Epithelial cell of esophagus (primary cell): ENCODE measurements around the gene TAF11.

Source experiments
- DNase-seq: peaks from one replicate; pipeline ENCODE4 v3.0.0; 2010; ENCODE audit warnings: low read depth
- H3K4me3 ChIP-seq: 2 replicates; pipeline ENCODE4 v1.5.1; 2011; ENCODE audit warnings: mild to moderate bottlenecking, low read length, control low read depth
- CTCF ChIP-seq: IDR thresholded peaks from 2 replicates; pipeline ENCODE4 v1.5.1; 2011; ENCODE audit warnings: low read depth, mild to moderate bottlenecking, low read length, control low read depth, inconsistent platforms; ENCODE audit not compliant: insufficient read depth; ENCODE audit errors: missing control alignments

The TAF11 gene

GRCh38 chr6:34916348-34916967, 28.6 kb upstream of the TAF11 start:
- no peak overlapping the region for H3K4me3 ChIP-seq
- no peak for TF ChIP-seq CTCF
- no peak for DNase-seq

- H3K4me3 ChIP-seq: no peak overlapping the region
- TF ChIP-seq CTCF: no peak
- DNase-seq: no peak
Observed at GRCh38 chr6:34914358-34914757, 26.5 kb upstream of the TAF11 start.

- DNase-seq: peak; percentile 72
- H3K4me3 ChIP-seq: no peak overlapping the region
- no peak for TF ChIP-seq CTCF
Observed at GRCh38 chr6:34912715-34913464, 25.0 kb upstream of the TAF11 start.

- no peak for DNase-seq
- H3K4me3 ChIP-seq: no peak overlapping the region
- no peak for TF ChIP-seq CTCF
Observed at GRCh38 chr6:34911822-34912221, 24.0 kb upstream of the TAF11 start.

- no peak for DNase-seq
Observed at GRCh38 chr6:34909320-34909883, 21.6 kb upstream of the TAF11 start.

GRCh38 chr6:34908194-34908593, 20.4 kb upstream of the TAF11 start:
- H3K4me3 ChIP-seq: no peak overlapping the region
- no peak for TF ChIP-seq CTCF
- DNase-seq: peak; percentile 34

More at GRCh38 chr6:34909320-34909883, 21.6 kb upstream of the TAF11 start:
- H3K4me3 ChIP-seq: no peak overlapping the region
- TF ChIP-seq CTCF: no peak
